WTC11 (cell line): ENCODE measurements around the gene MS4A4A. TPM values are rescaled to one million over a fixed set of nuclear protein-coding genes. Genes with fewer than 3 reads are reported as not detected.
"Not testable (repeated sequence)": the region's sequence is repeated elsewhere in the genome, so short reads cannot be mapped to it uniquely, and the experiment has no call there.

Source experiments
- ATAC-seq: fragments of 200-7000 bp; cut with Tn5 transposase; 2 replicates; pipeline ENCODE4 v1.10.0; 2021; ENCODE audit warnings: mild to moderate bottlenecking, moderate library complexity
- CTCF ChIA-PET: fragments of 300-600 bp; sonication (Branson Sonifier 250); formaldehyde crosslinking; loops from one replicate; lab custom pipeline; 2021; ENCODE audit warnings: antibody characterized with exemption; lab: Charles Lee
- POLR2A ChIA-PET: fragments of 350-600 bp; sonication (Branson Sonifier 250); formaldehyde crosslinking; loops from one replicate; lab custom pipeline; 2021; ENCODE audit warnings: antibody characterized with exemption; lab: Charles Lee
- DNase-seq: peaks from one replicate; pipeline ENCODE4 v3.0.0; 2021; ENCODE audit warnings: low spot score
- H3K27ac Mint-ChIP-seq: 2 replicates; pipeline ENCODE4 v1.8.0; 2021; ENCODE audit warnings: mixed read lengths
- H3K27me3 Mint-ChIP-seq: 2 replicates; pipeline ENCODE4 v1.8.0; 2021; ENCODE audit warnings: low read depth, mild to moderate bottlenecking, moderate library complexity, mixed read lengths
- H3K36me3 Mint-ChIP-seq: 2 replicates; pipeline ENCODE4 v1.8.0; 2021; ENCODE audit warnings: mixed read lengths
- H3K4me1 Mint-ChIP-seq: 2 replicates; pipeline ENCODE4 v1.8.0; 2022; ENCODE audit warnings: mixed read lengths
- H3K4me3 Mint-ChIP-seq: 2 replicates; pipeline ENCODE4 v1.8.0; 2021; ENCODE audit warnings: mild to moderate bottlenecking, moderate library complexity, mixed read lengths
- H3K9me3 Mint-ChIP-seq: 2 replicates; pipeline ENCODE4 v1.8.0; 2021; ENCODE audit warnings: mixed read lengths
- CBFB ChIP-seq: sonication (generic); formaldehyde crosslinking; IDR thresholded peaks from 2 replicates; pipeline ENCODE4 v1.8.1; 2022; ENCODE audit warnings: mild to moderate bottlenecking, low read depth, missing genetic modification reagents
- CREB1 ChIP-seq: sonication (generic); formaldehyde crosslinking; IDR thresholded peaks from 2 replicates; pipeline ENCODE4 v1.8.0; 2023; ENCODE audit warnings: mild to moderate bottlenecking, missing genetic modification reagents
- GABPB1 ChIP-seq: sonication (generic); formaldehyde crosslinking; IDR thresholded peaks from 2 replicates; pipeline ENCODE4 v1.8.1; 2023; ENCODE audit warnings: mild to moderate bottlenecking, missing genetic modification reagents
- IRF2 ChIP-seq: sonication (generic); formaldehyde crosslinking; IDR thresholded peaks from 2 replicates; pipeline ENCODE4 v1.8.0; 2022; ENCODE audit warnings: low read depth, missing genetic modification reagents, borderline replicate concordance
- NFATC4 ChIP-seq: fragments of 250-450 bp; sonication (Bioruptor Pico); IDR thresholded peaks from 2 replicates; pipeline ENCODE4 v1.9.0; 2021; ENCODE audit warnings: mild to moderate bottlenecking
- NR1H2 ChIP-seq: sonication (generic); formaldehyde crosslinking; IDR thresholded peaks from 2 replicates; pipeline ENCODE4 v1.9.0; 2021; ENCODE audit warnings: mild to moderate bottlenecking, moderate library complexity, missing genetic modification reagents
- SP1 ChIP-seq: sonication (generic); formaldehyde crosslinking; conservative IDR thresholded peaks from 2 replicates; pipeline ENCODE4 v1.8.1; 2022; ENCODE audit warnings: missing genetic modification reagents
- TCF7 ChIP-seq: sonication (generic); formaldehyde crosslinking; IDR thresholded peaks from 2 replicates; pipeline ENCODE4 v1.8.0; 2022; ENCODE audit warnings: mild to moderate bottlenecking, low read depth, missing genetic modification reagents, moderate library complexity
- ZNF671 ChIP-seq: fragments of 250-450 bp; sonication (Bioruptor Pico); IDR thresholded peaks from 2 replicates; pipeline ENCODE4 v1.8.0; 2021; ENCODE audit warnings: mild to moderate bottlenecking
- total RNA-seq: library from RNA; stranded (reverse); gene quantifications from 3 replicates; pipeline ENCODE4 v1.2.3, GENCODE V29; 2021
- TF ChIP-seq, protein P1 (sequence below): sonication (generic); formaldehyde crosslinking; IDR thresholded peaks from 2 replicates; pipeline ENCODE4 v1.8.1; 2022; ENCODE audit warnings: mild to moderate bottlenecking, moderate library complexity, missing genetic modification reagents
- TF ChIP-seq, protein P2 (sequence below): sonication (generic); formaldehyde crosslinking; IDR thresholded peaks from 2 replicates; pipeline ENCODE4 v1.8.1; 2022; ENCODE audit warnings: low read depth, missing genetic modification reagents, borderline replicate concordance
- TF ChIP-seq, protein P3 (sequence below): sonication (generic); formaldehyde crosslinking; IDR thresholded peaks from 2 replicates; pipeline ENCODE4 v1.8.0; 2022; ENCODE audit warnings: missing genetic modification reagents
- TF ChIP-seq, protein P4 (sequence below): fragments of 250-450 bp; sonication (Bioruptor Pico); IDR thresholded peaks from 2 replicates; pipeline ENCODE4 v2.1.2; 2022; ENCODE audit warnings: mild to moderate bottlenecking, moderate library complexity
- TF ChIP-seq, protein P5 (sequence below): sonication (generic); formaldehyde crosslinking; IDR thresholded peaks from 2 replicates; pipeline ENCODE4 v1.8.1; 2022; ENCODE audit warnings: low read depth, mild to moderate bottlenecking, moderate library complexity, missing genetic modification reagents, borderline replicate concordance
- TF ChIP-seq, protein P6 (sequence below): sonication (generic); formaldehyde crosslinking; IDR thresholded peaks from 2 replicates; pipeline ENCODE4 v1.8.0; 2022; ENCODE audit warnings: mild to moderate bottlenecking, missing genetic modification reagents
- TF ChIP-seq, protein P7 (sequence below): sonication (generic); formaldehyde crosslinking; IDR thresholded peaks from 2 replicates; pipeline ENCODE4 v1.8.0; 2022; ENCODE audit warnings: mild to moderate bottlenecking, missing genetic modification reagents

MS4A4A gene
- total RNA-seq, 1 experiment from 2014 or later = not detected

DNA sequence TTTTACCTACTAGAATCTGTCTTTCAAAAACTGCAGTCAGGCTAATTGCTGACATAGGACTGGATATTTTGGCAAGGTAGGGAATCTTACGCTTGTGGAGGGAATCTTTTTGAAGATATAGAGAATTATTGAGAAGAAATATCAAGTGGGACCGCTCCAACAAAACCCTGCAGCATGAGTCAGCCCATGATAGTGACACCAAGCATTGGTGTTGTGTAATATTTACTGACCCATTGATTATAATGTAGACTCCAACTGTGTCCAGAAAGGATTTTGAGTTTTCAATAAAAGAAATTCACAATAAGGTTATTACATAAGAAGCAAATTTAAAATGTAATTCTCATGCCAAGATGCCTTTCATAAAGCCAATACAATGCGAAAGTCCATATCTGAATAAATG, 20.7 kb downstream of the MS4A4A start (continued):
- TF ChIP-seq IRF2 (CRISPR knock-in tag) (no peak), SP1 (CRISPR knock-in tag) (no peak), NR1H2 (no peak)
- TF ChIP-seq, protein P1, sequence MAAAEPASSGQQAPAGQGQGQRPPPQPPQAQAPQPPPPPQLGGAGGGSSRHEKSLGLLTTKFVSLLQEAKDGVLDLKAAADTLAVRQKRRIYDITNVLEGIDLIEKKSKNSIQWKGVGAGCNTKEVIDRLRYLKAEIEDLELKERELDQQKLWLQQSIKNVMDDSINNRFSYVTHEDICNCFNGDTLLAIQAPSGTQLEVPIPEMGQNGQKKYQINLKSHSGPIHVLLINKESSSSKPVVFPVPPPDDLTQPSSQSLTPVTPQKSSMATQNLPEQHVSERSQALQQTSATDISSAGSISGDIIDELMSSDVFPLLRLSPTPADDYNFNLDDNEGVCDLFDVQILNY = no peak
- TF ChIP-seq, protein P2, sequence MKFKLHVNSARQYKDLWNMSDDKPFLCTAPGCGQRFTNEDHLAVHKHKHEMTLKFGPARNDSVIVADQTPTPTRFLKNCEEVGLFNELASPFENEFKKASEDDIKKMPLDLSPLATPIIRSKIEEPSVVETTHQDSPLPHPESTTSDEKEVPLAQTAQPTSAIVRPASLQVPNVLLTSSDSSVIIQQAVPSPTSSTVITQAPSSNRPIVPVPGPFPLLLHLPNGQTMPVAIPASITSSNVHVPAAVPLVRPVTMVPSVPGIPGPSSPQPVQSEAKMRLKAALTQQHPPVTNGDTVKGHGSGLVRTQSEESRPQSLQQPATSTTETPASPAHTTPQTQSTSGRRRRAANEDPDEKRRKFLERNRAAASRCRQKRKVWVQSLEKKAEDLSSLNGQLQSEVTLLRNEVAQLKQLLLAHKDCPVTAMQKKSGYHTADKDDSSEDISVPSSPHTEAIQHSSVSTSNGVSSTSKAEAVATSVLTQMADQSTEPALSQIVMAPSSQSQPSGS (CRISPR knock-in tag) = no peak
- TF ChIP-seq, all 79 proteins: peak for 0

DNA sequence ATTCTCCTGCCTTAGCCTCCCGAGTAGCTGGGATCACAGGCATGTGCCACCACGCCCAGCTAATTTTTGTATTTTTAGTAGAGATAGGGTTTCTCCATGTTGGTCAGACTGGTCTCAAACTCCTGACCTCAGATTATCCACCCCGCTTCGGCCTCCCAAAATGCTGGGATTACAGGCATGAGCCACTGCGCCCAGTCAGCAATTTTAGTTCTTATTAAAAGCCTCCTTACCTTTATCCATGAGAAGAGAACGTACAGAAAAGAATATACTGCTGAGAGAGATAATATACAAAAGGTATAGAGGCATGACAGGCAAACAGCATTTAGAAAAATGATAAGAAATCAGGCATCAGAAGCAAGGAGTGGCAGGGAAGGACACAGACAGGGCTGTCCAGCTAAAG, 21.4 kb downstream of the MS4A4A start:
- H3K4me1 Mint-ChIP-seq, POLR2A ChIA-PET, H3K9me3 Mint-ChIP-seq: not testable (repeated sequence)

DNA sequence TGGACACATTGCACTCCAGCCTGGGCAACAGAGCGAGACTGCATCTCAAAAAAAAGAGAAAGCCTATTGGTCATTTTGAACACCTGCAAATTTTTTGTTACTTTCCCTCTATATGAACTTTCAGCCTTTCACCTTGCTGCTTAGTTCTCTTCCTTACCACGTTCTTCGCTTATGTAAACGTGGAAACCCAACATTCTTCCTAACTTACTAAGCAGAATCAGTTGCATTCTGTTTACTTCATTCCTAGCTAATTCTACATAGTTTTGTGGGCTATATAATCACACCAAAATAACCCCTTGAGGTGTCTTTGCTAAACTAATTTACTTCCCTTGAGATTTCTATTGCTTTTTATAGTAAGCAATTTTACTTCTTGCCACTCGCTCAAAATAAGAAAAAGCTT, 23.2 kb downstream of the MS4A4A start:
- POLR2A ChIA-PET = no interaction called here
- DNase-seq = no peak
- no peak for ATAC-seq
- Mint-ChIP-seq H3K36me3 (no peaks in the 10 kb centered on the region), H3K27ac (no peak overlapping the region), H3K27me3 (no peaks in the 10 kb centered on the region; the same call in 1 of the 2 replicates), H3K4me1 (peaks cover 8% of the 10 kb centered on the region), H3K4me3 (no peak overlapping the region), H3K9me3 (no peaks in the 10 kb centered on the region)
- TF ChIP-seq NR1H2 = no peak
- no peak for TF ChIP-seq NFATC4 (CRISPR knock-in tag)
- TF ChIP-seq CREB1 (CRISPR knock-in tag) = no peak
- TF ChIP-seq, protein P3, sequence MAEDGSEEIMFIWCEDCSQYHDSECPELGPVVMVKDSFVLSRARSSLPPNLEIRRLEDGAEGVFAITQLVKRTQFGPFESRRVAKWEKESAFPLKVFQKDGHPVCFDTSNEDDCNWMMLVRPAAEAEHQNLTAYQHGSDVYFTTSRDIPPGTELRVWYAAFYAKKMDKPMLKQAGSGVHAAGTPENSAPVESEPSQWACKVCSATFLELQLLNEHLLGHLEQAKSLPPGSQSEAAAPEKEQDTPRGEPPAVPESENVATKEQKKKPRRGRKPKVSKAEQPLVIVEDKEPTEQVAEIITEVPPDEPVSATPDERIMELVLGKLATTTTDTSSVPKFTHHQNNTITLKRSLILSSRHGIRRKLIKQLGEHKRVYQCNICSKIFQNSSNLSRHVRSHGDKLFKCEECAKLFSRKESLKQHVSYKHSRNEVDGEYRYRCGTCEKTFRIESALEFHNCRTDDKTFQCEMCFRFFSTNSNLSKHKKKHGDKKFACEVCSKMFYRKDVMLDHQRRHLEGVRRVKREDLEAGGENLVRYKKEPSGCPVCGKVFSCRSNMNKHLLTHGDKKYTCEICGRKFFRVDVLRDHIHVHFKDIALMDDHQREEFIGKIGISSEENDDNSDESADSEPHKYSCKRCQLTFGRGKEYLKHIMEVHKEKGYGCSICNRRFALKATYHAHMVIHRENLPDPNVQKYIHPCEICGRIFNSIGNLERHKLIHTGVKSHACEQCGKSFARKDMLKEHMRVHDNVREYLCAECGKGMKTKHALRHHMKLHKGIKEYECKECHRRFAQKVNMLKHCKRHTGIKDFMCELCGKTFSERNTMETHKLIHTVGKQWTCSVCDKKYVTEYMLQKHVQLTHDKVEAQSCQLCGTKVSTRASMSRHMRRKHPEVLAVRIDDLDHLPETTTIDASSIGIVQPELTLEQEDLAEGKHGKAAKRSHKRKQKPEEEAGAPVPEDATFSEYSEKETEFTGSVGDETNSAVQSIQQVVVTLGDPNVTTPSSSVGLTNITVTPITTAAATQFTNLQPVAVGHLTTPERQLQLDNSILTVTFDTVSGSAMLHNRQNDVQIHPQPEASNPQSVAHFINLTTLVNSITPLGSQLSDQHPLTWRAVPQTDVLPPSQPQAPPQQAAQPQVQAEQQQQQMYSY (CRISPR knock-in tag) = no peak
- TF ChIP-seq, protein P4, sequence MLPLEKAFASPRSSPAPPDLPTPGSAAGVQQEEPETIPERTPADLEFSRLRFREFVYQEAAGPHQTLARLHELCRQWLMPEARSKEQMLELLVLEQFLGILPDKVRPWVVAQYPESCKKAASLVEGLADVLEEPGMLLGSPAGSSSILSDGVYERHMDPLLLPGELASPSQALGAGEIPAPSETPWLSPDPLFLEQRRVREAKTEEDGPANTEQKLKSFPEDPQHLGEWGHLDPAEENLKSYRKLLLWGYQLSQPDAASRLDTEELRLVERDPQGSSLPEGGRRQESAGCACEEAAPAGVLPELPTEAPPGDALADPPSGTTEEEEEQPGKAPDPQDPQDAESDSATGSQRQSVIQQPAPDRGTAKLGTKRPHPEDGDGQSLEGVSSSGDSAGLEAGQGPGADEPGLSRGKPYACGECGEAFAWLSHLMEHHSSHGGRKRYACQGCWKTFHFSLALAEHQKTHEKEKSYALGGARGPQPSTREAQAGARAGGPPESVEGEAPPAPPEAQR = no peak
- TF ChIP-seq TCF7 = no peak
- TF ChIP-seq, protein P1 = no peak
- TF ChIP-seq GABPB1 (CRISPR knock-in tag) = no peak
- TF ChIP-seq, protein P5, sequence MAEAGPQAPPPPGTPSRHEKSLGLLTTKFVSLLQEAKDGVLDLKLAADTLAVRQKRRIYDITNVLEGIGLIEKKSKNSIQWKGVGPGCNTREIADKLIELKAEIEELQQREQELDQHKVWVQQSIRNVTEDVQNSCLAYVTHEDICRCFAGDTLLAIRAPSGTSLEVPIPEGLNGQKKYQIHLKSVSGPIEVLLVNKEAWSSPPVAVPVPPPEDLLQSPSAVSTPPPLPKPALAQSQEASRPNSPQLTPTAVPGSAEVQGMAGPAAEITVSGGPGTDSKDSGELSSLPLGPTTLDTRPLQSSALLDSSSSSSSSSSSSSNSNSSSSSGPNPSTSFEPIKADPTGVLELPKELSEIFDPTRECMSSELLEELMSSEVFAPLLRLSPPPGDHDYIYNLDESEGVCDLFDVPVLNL = no peak
- no peak for TF ChIP-seq CBFB
- TF ChIP-seq, protein P6, sequence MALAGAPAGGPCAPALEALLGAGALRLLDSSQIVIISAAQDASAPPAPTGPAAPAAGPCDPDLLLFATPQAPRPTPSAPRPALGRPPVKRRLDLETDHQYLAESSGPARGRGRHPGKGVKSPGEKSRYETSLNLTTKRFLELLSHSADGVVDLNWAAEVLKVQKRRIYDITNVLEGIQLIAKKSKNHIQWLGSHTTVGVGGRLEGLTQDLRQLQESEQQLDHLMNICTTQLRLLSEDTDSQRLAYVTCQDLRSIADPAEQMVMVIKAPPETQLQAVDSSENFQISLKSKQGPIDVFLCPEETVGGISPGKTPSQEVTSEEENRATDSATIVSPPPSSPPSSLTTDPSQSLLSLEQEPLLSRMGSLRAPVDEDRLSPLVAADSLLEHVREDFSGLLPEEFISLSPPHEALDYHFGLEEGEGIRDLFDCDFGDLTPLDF (CRISPR knock-in tag) = no peak
- TF ChIP-seq ZNF671 (CRISPR knock-in tag) = no peak
- TF ChIP-seq, protein P7, sequence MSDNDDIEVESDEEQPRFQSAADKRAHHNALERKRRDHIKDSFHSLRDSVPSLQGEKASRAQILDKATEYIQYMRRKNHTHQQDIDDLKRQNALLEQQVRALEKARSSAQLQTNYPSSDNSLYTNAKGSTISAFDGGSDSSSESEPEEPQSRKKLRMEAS = no peak
- CTCF ChIA-PET = no interaction called here

More for the DNA sequence above, 21.4 kb downstream of the MS4A4A start:
- H3K36me3 Mint-ChIP-seq, DNase-seq, H3K4me3 Mint-ChIP-seq, ATAC-seq, CTCF ChIA-PET, H3K27me3 Mint-ChIP-seq, H3K27ac Mint-ChIP-seq: not testable (repeated sequence)
